HG03280 (cell line): ENCODE measurements around the gene FAM72D.
"Not testable (repeated sequence)": the region's sequence is repeated elsewhere in the genome, so short reads cannot be mapped to it uniquely, and the experiment has no call there.

ENCODE experiments used
- ATAC-seq: cut with Tn5 transposase; IDR thresholded peaks from one replicate; pipeline ENCODE4 v1.9.1; 2021; ENCODE audit warnings: mild to moderate bottlenecking, moderate library complexity; ENCODE audit not compliant: unreplicated experiment

FAM72D gene

GRCh38 chr1:145144264-145144913, 48.6 kb downstream of the FAM72D start:
- ATAC-seq = not testable (repeated sequence)

GRCh38 chr1:145146308-145146707, 50.5 kb downstream of the FAM72D start:
- ATAC-seq = not testable (repeated sequence)

GRCh38 chr1:145147172-145147571, 51.4 kb downstream of the FAM72D start:
- not testable (repeated sequence) for ATAC-seq

- not testable (repeated sequence) for ATAC-seq
Measured at GRCh38 chr1:145155421-145155820, 59.6 kb downstream of the FAM72D start.

GRCh38 chr1:145155873-145156272, 60.1 kb downstream of the FAM72D start:
- not testable (repeated sequence) for ATAC-seq

GRCh38 chr1:145156891-145157610, 61.3 kb downstream of the FAM72D start:
- ATAC-seq = peak; percentile 41

GRCh38 chr1:145157715-145158114, 61.9 kb downstream of the FAM72D start:
- not testable (repeated sequence) for ATAC-seq

- ATAC-seq = peak; percentile 63
Measured at GRCh38 chr1:145161046-145161752, 65.4 kb downstream of the FAM72D start.
